Effector memory CD8-positive, alpha-beta T cell (primary cell): ENCODE results near the gene PLPP3.

Experiments used
- ATAC-seq: fragments of 150-1000 bp; cut with Tn5 transposase; replicated peaks from 2 replicates; pipeline ENCODE4 v1.10.0; 2021; ENCODE audit warnings: mild to moderate bottlenecking, moderate library complexity
- DNase-seq, 3 experiments: peaks; one replicate each; pipeline ENCODE4 v3.0.0; 2021
- H3K27ac Mint-ChIP-seq, 2 donors: one replicate each; pipeline ENCODE4 v1.8.0; 2022; ENCODE audit warnings: mild to moderate bottlenecking in 2 of 2, mixed read lengths in 2 of 2, moderate library complexity in 2 of 2
- H3K27me3 Mint-ChIP-seq, 2 donors: one replicate each; pipeline ENCODE4 v1.8.0; 2022; ENCODE audit warnings: mixed read lengths in 2 of 2
- H3K36me3 Mint-ChIP-seq: one replicate; pipeline ENCODE4 v1.8.0; 2022; ENCODE audit warnings: mild to moderate bottlenecking, moderate library complexity, mixed read lengths; ENCODE audit not compliant: insufficient read depth
- H3K4me1 Mint-ChIP-seq, 2 donors: one replicate each; pipeline ENCODE4 v1.8.0; 2022; ENCODE audit warnings: low read depth in 2 of 2, mixed read lengths in 2 of 2
- H3K4me3 Mint-ChIP-seq, 2 donors: one replicate each; pipeline ENCODE4 v1.8.0; 2022; ENCODE audit warnings: mild to moderate bottlenecking in 2 of 2, mixed read lengths in 2 of 2, moderate library complexity in 2 of 2
- H3K9me3 Mint-ChIP-seq, 2 donors: one replicate each; pipeline ENCODE4 v1.8.0; 2022; ENCODE audit warnings: mixed read lengths in 2 of 2

The PLPP3 gene

GRCh38 chr1:56569661-56570060 lies 9.7 kb downstream of the PLPP3 start:
- peaks cover 0 to 2% of the 10 kb centered on the region in 2 donors for H3K9me3 Mint-ChIP-seq
- ATAC-seq (no peak), DNase-seq (no peak)
- H3K27me3 Mint-ChIP-seq, result peaks cover 5 to 28% of the 10 kb centered on the region in 2 donors
- no peaks in the 10 kb centered on the region for H3K36me3 Mint-ChIP-seq
- no peak overlapping the region for H3K4me3 Mint-ChIP-seq
- H3K27ac Mint-ChIP-seq, result no peak overlapping the region
- peaks cover 0 to 3% of the 10 kb centered on the region in 2 donors for H3K4me1 Mint-ChIP-seq

- Mint-ChIP-seq H3K4me1 (peaks cover 0 to 4% of the 10 kb centered on the region in 2 donors), H3K36me3 (no peaks in the 10 kb centered on the region), H3K9me3 (peaks cover 0 to 3% of the 10 kb centered on the region in 2 donors), H3K27me3 (peaks cover 4 to 20% of the 10 kb centered on the region in 2 donors), H3K4me3 (no peak overlapping the region), H3K27ac (no peak overlapping the region)
- no peak for DNase-seq
- ATAC-seq, result no peak
Measured at GRCh38 chr1:56566994-56567393, 12.4 kb downstream of the PLPP3 start.

- Mint-ChIP-seq H3K27me3 (peaks cover 4 to 14% of the 10 kb centered on the region in 2 donors), H3K36me3 (no peaks in the 10 kb centered on the region), H3K4me3 (no peak overlapping the region), H3K27ac (no peak overlapping the region), H3K4me1 (peaks cover 0 to 4% of the 10 kb centered on the region in 2 donors), H3K9me3 (peaks cover 0 to 3% of the 10 kb centered on the region in 2 donors)
- DNase-seq (no peak), ATAC-seq (no peak)
Measured at GRCh38 chr1:56566061-56566744, 13.2 kb downstream of the PLPP3 start.

GRCh38 chr1:56564615-56565014 lies 14.7 kb downstream of the PLPP3 start:
- Mint-ChIP-seq H3K27me3 (peaks cover 4 to 9% of the 10 kb centered on the region in 2 donors), H3K9me3 (peaks cover 0 to 3% of the 10 kb centered on the region in 2 donors), H3K36me3 (no peaks in the 10 kb centered on the region), H3K4me3 (no peak overlapping the region), H3K27ac (no peak overlapping the region), H3K4me1 (peaks cover 0 to 4% of the 10 kb centered on the region in 2 donors)
- ATAC-seq (no peak), DNase-seq (no peak)

- no peak for DNase-seq
- H3K4me1 Mint-ChIP-seq, result peaks cover 0 to 4% of the 10 kb centered on the region in 2 donors
- no peaks in the 10 kb centered on the region for H3K36me3 Mint-ChIP-seq
- H3K9me3 Mint-ChIP-seq, result peaks cover 0 to 3% of the 10 kb centered on the region in 2 donors
- ATAC-seq, result no peak
- H3K27ac Mint-ChIP-seq, result no peak overlapping the region
- H3K27me3 Mint-ChIP-seq, result peaks cover 1 to 4% of the 10 kb centered on the region in 2 donors
- no peak overlapping the region for H3K4me3 Mint-ChIP-seq
Measured at GRCh38 chr1:56563568-56563967, 15.8 kb downstream of the PLPP3 start.

- ATAC-seq, result no peak
- H3K9me3 Mint-ChIP-seq, result peaks cover 0 to 3% of the 10 kb centered on the region in 2 donors
- no peak for DNase-seq
- no peak overlapping the region for H3K4me3 Mint-ChIP-seq
- peaks cover 0 to 4% of the 10 kb centered on the region in 2 donors for H3K27me3 Mint-ChIP-seq
- H3K4me1 Mint-ChIP-seq, result peaks cover 0 to 4% of the 10 kb centered on the region in 2 donors
- H3K27ac Mint-ChIP-seq, result no peak overlapping the region
- no peaks in the 10 kb centered on the region for H3K36me3 Mint-ChIP-seq
Measured at GRCh38 chr1:56562891-56563452, 16.4 kb downstream of the PLPP3 start.

GRCh38 chr1:56561227-56562019 lies 17.9 kb downstream of the PLPP3 start:
- H3K27ac Mint-ChIP-seq, result no peak overlapping the region
- no peaks in the 10 kb centered on the region for H3K36me3 Mint-ChIP-seq
- H3K27me3 Mint-ChIP-seq, result peaks cover 0 to 4% of the 10 kb centered on the region in 2 donors
- H3K9me3 Mint-ChIP-seq, result peaks cover 0 to 3% of the 10 kb centered on the region in 2 donors
- peaks cover 0 to 4% of the 10 kb centered on the region in 2 donors for H3K4me1 Mint-ChIP-seq
- H3K4me3 Mint-ChIP-seq, result no peak overlapping the region
- DNase-seq (no peak), ATAC-seq (no peak)

- no peaks in the 10 kb centered on the region for H3K4me1 Mint-ChIP-seq
- no peaks in the 10 kb centered on the region for H3K9me3 Mint-ChIP-seq
- peaks cover 0 to 4% of the 10 kb centered on the region in 2 donors for H3K27me3 Mint-ChIP-seq
- no peaks in the 10 kb centered on the region for H3K36me3 Mint-ChIP-seq
- DNase-seq (no peak), ATAC-seq (no peak)
- no peak overlapping the region for H3K27ac Mint-ChIP-seq
- H3K4me3 Mint-ChIP-seq, result no peak overlapping the region
Measured at GRCh38 chr1:56557746-56558145, 21.6 kb downstream of the PLPP3 start.

GRCh38 chr1:56555448-56555847 lies 23.9 kb downstream of the PLPP3 start:
- Mint-ChIP-seq H3K36me3 (no peaks in the 10 kb centered on the region), H3K4me3 (no peak overlapping the region), H3K27me3 (no peaks in the 10 kb centered on the region), H3K27ac (no peak overlapping the region), H3K9me3 (no peaks in the 10 kb centered on the region), H3K4me1 (no peaks in the 10 kb centered on the region)
- DNase-seq (no peak), ATAC-seq (no peak)

- Mint-ChIP-seq H3K36me3 (no peaks in the 10 kb centered on the region), H3K27ac (no peak overlapping the region), H3K4me1 (no peaks in the 10 kb centered on the region), H3K4me3 (no peak overlapping the region), H3K27me3 (no peaks in the 10 kb centered on the region), H3K9me3 (no peaks in the 10 kb centered on the region)
- DNase-seq (no peak), ATAC-seq (no peak)
Measured at GRCh38 chr1:56553046-56553445, 26.3 kb downstream of the PLPP3 start.

GRCh38 chr1:56552349-56552748 lies 27.0 kb downstream of the PLPP3 start:
- Mint-ChIP-seq H3K4me3 (no peak overlapping the region), H3K36me3 (no peaks in the 10 kb centered on the region), H3K4me1 (no peaks in the 10 kb centered on the region), H3K27ac (no peak overlapping the region), H3K27me3 (no peaks in the 10 kb centered on the region), H3K9me3 (no peaks in the 10 kb centered on the region)
- ATAC-seq (no peak), DNase-seq (no peak)

- H3K9me3 Mint-ChIP-seq, result no peaks in the 10 kb centered on the region
- no peak for DNase-seq
- H3K4me1 Mint-ChIP-seq, result no peaks in the 10 kb centered on the region
- H3K27me3 Mint-ChIP-seq, result no peaks in the 10 kb centered on the region
- ATAC-seq, result no peak
- no peak overlapping the region for H3K27ac Mint-ChIP-seq
- no peaks in the 10 kb centered on the region for H3K36me3 Mint-ChIP-seq
- no peak overlapping the region for H3K4me3 Mint-ChIP-seq
Measured at GRCh38 chr1:56551691-56552090, 27.7 kb downstream of the PLPP3 start.

GRCh38 chr1:56550859-56551188 lies 28.5 kb downstream of the PLPP3 start:
- Mint-ChIP-seq H3K27me3 (no peaks in the 10 kb centered on the region), H3K36me3 (no peaks in the 10 kb centered on the region), H3K4me3 (no peak overlapping the region), H3K9me3 (no peaks in the 10 kb centered on the region), H3K27ac (no peak overlapping the region), H3K4me1 (no peaks in the 10 kb centered on the region)
- no peak for DNase-seq
- ATAC-seq, result no peak
